ENCODE measurements around the gene MYO19. TPM values are rescaled to one million over a fixed set of nuclear protein-coding genes. Genes with fewer than 3 reads are reported as not detected.
"Not testable (repeated sequence)": the region's sequence is repeated elsewhere in the genome, so short reads cannot be mapped to it uniquely, and the experiment has no call there.

MYO19 gene
- total RNA-seq, 2 donors from 2014 or later: 8.2 to 12.8 TPM

DNA sequence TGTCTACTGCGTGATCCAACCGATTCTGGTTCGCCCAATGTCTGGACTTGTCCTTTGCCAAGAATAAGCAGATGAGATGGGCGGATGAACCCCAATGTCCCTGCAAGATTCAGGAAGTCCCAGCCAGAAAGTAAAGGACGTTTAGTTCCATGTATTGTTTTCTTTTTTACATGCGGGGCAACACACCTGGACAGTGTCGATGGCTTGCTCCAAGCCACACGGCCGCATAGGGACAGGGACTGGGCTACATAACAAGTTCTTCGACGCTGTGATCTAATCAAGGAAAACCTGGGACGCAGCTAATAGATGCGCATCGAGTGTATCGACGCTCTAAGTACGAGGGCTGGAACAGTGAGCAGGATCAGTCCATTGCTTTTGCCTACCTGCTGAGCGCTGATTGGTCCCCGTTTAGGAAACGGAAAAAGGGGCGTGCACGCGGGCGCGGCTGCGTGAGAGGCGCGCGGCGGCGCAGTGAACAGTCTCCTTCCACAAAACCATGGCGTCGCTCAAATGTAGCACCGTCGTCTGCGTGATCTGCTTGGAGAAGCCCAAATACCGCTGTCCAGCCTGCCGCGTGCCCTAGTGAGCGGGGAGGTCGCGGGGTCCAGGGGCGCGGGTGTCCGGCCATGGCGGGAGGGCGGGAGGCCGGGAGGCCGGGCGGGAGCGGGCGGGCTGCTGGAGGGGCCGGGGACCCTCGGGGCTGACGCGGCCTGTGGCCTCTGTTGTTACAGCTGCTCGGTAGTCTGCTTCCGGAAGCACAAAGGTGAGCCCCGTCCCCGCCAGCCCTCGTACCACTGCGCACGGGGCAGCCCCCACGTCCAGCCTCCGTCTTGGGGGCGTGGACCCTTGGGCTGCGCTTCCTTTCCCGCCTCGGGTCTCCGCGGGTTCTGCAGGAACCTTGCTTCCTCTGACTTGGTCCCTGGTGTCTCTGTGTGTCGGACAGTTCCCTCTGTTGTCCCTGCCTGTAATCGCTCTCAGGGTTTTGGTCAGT lies 48.2 kb downstream of the MYO19 start, which contains the start of gene ZNHIT3:
Gene ZNHIT3, plus strand, starts transcription at position 478 of the 991 bp plus-strand sequence. Its CDS starts 19 bp downstream, at position 497.
- H3K27me3 ChIP-seq: no peaks in the 10 kb centered on the region
- peak within 1 kb of the TSS; percentile 91 to 95 for H3K4me3 ChIP-seq
- peak within 1 kb of the TSS; percentile 81 to 88 for H3K27ac ChIP-seq
- no peak for TF ChIP-seq CTCF (IDR thresholded peaks at IDR 0.05)
- H3K9me3 ChIP-seq: no peaks in the 10 kb centered on the region
- no peaks in the 10 kb centered on the region for H3K36me3 ChIP-seq
- H3K4me1 ChIP-seq: peaks cover 0 to 33% of the 10 kb centered on the region in 2 donors
- peak; percentile 93 for DNase-seq (ENCODE audit: low spot score)

DNA sequence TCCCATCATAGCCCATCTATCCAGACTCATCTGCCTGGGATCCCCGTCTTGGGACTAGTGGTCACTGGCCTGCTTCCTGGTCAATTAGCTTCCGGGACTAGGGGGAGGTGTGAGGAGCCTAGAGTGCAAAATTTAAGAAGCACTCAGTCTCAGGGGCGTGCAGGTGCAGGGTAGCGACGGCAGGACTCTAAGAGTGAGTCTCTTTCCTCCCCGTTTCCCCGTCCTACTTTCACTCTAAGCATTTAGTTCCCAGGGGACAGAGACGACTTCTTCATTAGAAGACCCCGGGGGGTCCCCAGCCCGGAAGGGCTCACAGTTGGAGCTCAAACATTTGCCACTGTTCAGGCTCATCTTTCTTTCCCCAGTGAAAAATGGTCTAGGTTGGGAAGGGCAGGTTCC lies 48.9 kb downstream of the MYO19 start:
- Histone ChIP-seq H3K36me3 (no peaks in the 10 kb centered on the region), H3K9me3 (no peaks in the 10 kb centered on the region), H3K27ac (peak overlapping the region; percentile 81 to 88), H3K27me3 (no peaks in the 10 kb centered on the region), H3K4me1 (peaks cover 0 to 33% of the 10 kb centered on the region in 2 donors), H3K4me3 (peak overlapping the region; percentile 91 to 95)
- DNase-seq (ENCODE audit: low spot score): no peak
- no peak for TF ChIP-seq CTCF (IDR thresholded peaks at IDR 0.05)

GRCh38 chr17:36485027-36485426 lies 49.6 kb downstream of the MYO19 start:
- Histone ChIP-seq H3K36me3 (no peaks in the 10 kb centered on the region), H3K27ac (no peak overlapping the region), H3K4me3 (no peak overlapping the region), H3K9me3 (no peaks in the 10 kb centered on the region), H3K4me1 (peaks cover 0 to 33% of the 10 kb centered on the region in 2 donors), H3K27me3 (no peaks in the 10 kb centered on the region)
- DNase-seq (ENCODE audit: low spot score): no peak
- no peak for TF ChIP-seq CTCF (IDR thresholded peaks at IDR 0.05)

DNA sequence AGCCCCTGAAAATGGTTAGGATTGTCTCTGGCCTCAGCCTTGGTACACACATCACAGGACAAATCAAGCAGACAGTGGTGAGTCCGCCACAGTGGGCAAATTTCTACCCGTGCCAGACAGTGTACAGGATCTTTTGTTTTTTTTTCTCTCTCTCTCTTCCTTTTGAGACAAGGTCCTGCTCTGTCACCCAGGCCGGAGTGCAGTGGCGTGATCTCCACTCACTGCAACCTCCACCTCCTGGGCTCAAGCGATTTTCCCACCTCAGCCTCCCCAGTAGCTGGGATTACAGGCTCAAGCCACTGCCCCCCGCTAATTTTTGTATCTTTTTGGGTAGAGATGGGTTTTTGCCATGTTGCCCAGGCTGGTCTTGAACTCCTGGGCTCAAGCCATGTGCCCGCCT lies 50.6 kb downstream of the MYO19 start:
- DNase-seq (ENCODE audit: low spot score); H3K36me3 ChIP-seq; H3K9me3 ChIP-seq; H3K27me3 ChIP-seq; H3K4me3 ChIP-seq; H3K27ac ChIP-seq: not testable (repeated sequence)
- peaks cover 0 to 33% of the 10 kb centered on the region in 2 donors for H3K4me1 ChIP-seq

- Histone ChIP-seq H3K9me3 (no peaks in the 10 kb centered on the region), H3K4me3 (peak overlapping the region; percentile 32 to 46), H3K27ac (no peak overlapping the region), H3K4me1 (peaks cover 0 to 29% of the 10 kb centered on the region in 2 donors), H3K36me3 (no peaks in the 10 kb centered on the region), H3K27me3 (no peaks in the 10 kb centered on the region)
- DNase-seq (ENCODE audit: low spot score): peak; percentile 83
- TF ChIP-seq CTCF (IDR thresholded peaks at IDR 0.05): peak; percentile 92 to 98
Measured at GRCh38 chr17:36482611-36483504, 51.8 kb downstream of the MYO19 start.

All from right atrium auricular region (tissue), 2 donors.